Progenitor cell of endocrine pancreas (in vitro differentiated cells): ENCODE results near the gene CFAP100. TPM values are rescaled to one million over a fixed set of nuclear protein-coding genes. Genes with fewer than 3 reads are reported as not detected.

Experiments used
- DNase-seq: peaks from one replicate; pipeline ENCODE4 v3.0.0; 2021; ENCODE audit warnings: low spot score; ENCODE audit not compliant: unreplicated experiment
- H3K27ac Mint-ChIP-seq: 2 replicates; pipeline ENCODE4 v1.8.0; 2021; ENCODE audit warnings: mild to moderate bottlenecking, moderate library complexity, mixed read lengths
- H3K27me3 Mint-ChIP-seq: 2 replicates; pipeline ENCODE4 v1.8.0; 2021; ENCODE audit warnings: mixed read lengths
- H3K36me3 Mint-ChIP-seq: 2 replicates; pipeline ENCODE4 v1.8.0; 2022; ENCODE audit warnings: mixed read lengths; ENCODE audit not compliant: insufficient read depth
- H3K4me1 Mint-ChIP-seq: 2 replicates; pipeline ENCODE4 v1.8.0; 2021; ENCODE audit warnings: low read depth, mixed read lengths
- H3K4me3 Mint-ChIP-seq: 2 replicates; pipeline ENCODE4 v1.8.0; 2021; ENCODE audit warnings: low read depth, mild to moderate bottlenecking, moderate library complexity, mixed read lengths
- H3K9me3 Mint-ChIP-seq: 2 replicates; pipeline ENCODE4 v1.8.0; 2021; ENCODE audit warnings: low read depth, mixed read lengths
- CTCF ChIP-seq: fragments of 200-600 bp; sonication (generic); IDR thresholded peaks from one replicate; pipeline ENCODE4 v1.5.0; 2021; ENCODE audit warnings: antibody characterized with exemption, mild to moderate bottlenecking; ENCODE audit not compliant: unreplicated experiment
- total RNA-seq: library from RNA; stranded (reverse); gene quantifications from 2 replicates; pipeline ENCODE4 v1.2.1, GENCODE V29; 2021

CFAP100 gene
- total RNA-seq, 1 donor from 2014 or later, result 0.79 TPM

- Mint-ChIP-seq H3K27ac (no peak overlapping the region), H3K4me1 (peaks cover 8% of the 10 kb centered on the region), H3K36me3 (peaks cover 2% of the 10 kb centered on the region), H3K27me3 (no peaks in the 10 kb centered on the region), H3K4me3 (no peak overlapping the region), H3K9me3 (no peaks in the 10 kb centered on the region)
- no peak for DNase-seq
- no peak for TF ChIP-seq CTCF
These were observed 42.8 kb upstream of the CFAP100 start for GRCh38 chr3:126351771-126352475.

GRCh38 chr3:126352476-126353454 lies 41.9 kb upstream of the CFAP100 start:
- Mint-ChIP-seq H3K4me1 (peaks cover 8% of the 10 kb centered on the region), H3K36me3 (peaks cover 2% of the 10 kb centered on the region), H3K27ac (no peak overlapping the region), H3K9me3 (no peaks in the 10 kb centered on the region), H3K27me3 (no peaks in the 10 kb centered on the region), H3K4me3 (no peak overlapping the region)
- DNase-seq, result no peak
- no peak for TF ChIP-seq CTCF

DNA sequence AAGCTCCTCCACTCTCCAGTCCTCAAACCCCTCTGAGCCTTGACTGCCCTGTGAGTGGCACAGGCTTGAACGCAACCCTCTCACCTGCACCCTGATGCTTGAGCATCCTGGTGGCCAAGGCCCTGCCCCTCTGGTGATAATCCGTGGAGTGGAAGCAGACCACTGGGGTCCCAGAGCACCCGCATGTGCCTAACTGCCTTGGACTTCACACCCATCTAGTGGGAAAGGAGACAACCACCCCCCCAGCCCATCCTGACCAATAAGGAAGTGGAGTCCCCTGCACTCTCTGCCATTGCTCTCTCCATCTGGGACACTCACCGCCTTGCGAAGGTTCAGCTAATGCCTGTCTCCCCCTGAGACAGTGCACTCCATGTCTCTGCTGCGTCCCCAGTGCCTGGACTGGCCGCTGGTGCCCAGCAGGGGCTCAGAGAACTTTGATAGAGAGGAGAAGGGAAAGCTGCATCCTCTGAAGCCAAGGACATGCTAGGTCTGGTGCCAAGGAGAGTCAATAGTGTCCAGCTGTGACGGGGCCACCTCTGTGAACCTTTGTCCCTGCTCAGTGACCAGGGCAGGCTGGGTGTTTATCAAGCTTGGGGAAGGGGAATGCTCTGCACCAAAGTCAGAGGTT lies 40.9 kb upstream of the CFAP100 start:
- no peak for TF ChIP-seq CTCF
- H3K4me1 Mint-ChIP-seq, result peaks cover 10% of the 10 kb centered on the region
- peak overlapping the region; percentile 57 for H3K27ac Mint-ChIP-seq
- no peak for DNase-seq
- H3K27me3 Mint-ChIP-seq, result peaks cover 9% of the 10 kb centered on the region
- H3K4me3 Mint-ChIP-seq, result no peak overlapping the region
- no peaks in the 10 kb centered on the region for H3K9me3 Mint-ChIP-seq
- H3K36me3 Mint-ChIP-seq, result peaks cover 2% of the 10 kb centered on the region

DNA sequence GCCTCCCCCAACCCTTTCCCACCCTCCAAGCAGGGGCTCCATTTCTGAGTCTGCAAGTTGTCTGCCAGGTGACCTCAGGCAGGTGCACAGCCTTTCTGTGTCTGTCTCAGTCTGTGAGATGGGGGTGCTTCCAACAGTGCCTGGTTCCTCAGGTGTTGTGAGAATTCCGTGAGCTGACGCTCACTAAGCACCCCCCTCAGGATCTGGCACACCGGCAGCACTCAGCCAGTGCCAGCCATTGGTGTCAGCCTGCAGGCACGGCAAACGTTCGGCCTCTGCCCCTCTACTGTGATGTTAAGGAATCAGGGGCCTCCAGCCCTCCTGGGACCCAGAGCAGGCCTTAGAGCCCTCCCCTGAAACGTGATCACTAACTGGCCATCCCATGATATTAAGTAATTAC lies 39.9 kb upstream of the CFAP100 start:
- H3K4me1 Mint-ChIP-seq, result peaks cover 10% of the 10 kb centered on the region
- no peak overlapping the region for H3K27ac Mint-ChIP-seq
- DNase-seq, result no peak
- peaks cover 2% of the 10 kb centered on the region for H3K36me3 Mint-ChIP-seq
- no peak for TF ChIP-seq CTCF
- no peaks in the 10 kb centered on the region for H3K9me3 Mint-ChIP-seq
- peaks cover 19% of the 10 kb centered on the region for H3K27me3 Mint-ChIP-seq
- H3K4me3 Mint-ChIP-seq, result no peak overlapping the region

GRCh38 chr3:126355251-126355650 lies 39.5 kb upstream of the CFAP100 start:
- Mint-ChIP-seq H3K9me3 (no peaks in the 10 kb centered on the region), H3K27me3 (peaks cover 23% of the 10 kb centered on the region), H3K4me3 (peak overlapping the region; percentile 87), H3K36me3 (peaks cover 2% of the 10 kb centered on the region), H3K27ac (peak overlapping the region; percentile 43), H3K4me1 (peaks cover 10% of the 10 kb centered on the region)
- no peak for TF ChIP-seq CTCF
- no peak for DNase-seq
